GM12878 (cell line): ENCODE results near the gene TMEM254.

Experiments
- NR2C2 ChIP-seq: IDR thresholded peaks from 2 replicates; pipeline ENCODE4 v1.6.1; 2011; ENCODE audit warnings: borderline replicate concordance, low read depth; ENCODE audit not compliant: control insufficient read depth, insufficient read length
- RAD21 ChIP-seq: IDR thresholded peaks from 2 replicates; pipeline ENCODE4 v1.6.1; 2011; ENCODE audit warnings: mild to moderate bottlenecking, low read depth, low read length, moderate library complexity; ENCODE audit not compliant: insufficient read depth
- SMC3 ChIP-seq: IDR thresholded peaks from 2 replicates; pipeline ENCODE4 v1.6.1; 2011; ENCODE audit warnings: low read length, improper control_type of control experiment, borderline replicate concordance
- SPI1 ChIP-seq: IDR thresholded peaks from 2 replicates; pipeline ENCODE4 v1.6.1; 2011; ENCODE audit warnings: low read depth, mild to moderate bottlenecking, low read length, moderate library complexity, borderline replicate concordance; ENCODE audit not compliant: insufficient read depth
- ZNF274 ChIP-seq: IDR thresholded peaks from one replicate; pipeline ENCODE4 v1.8.0; 2011; ENCODE audit not compliant: insufficient read length, insufficient read depth
- ZNF384 ChIP-seq: IDR thresholded peaks from 2 replicates; pipeline ENCODE4 v1.6.1; 2012; ENCODE audit warnings: low read depth, mild to moderate bottlenecking, low read length, improper control_type of control experiment, borderline replicate concordance
- TF ChIP-seq, protein P1 (sequence below), 3 experiments: IDR thresholded peaks in 2 of 3; conservative IDR thresholded peaks in 1 of 3; 2 replicates each; pipeline ENCODE4 v1.5.1; 2011; ENCODE audit warnings: low read depth in 3 of 3, low read length in 3 of 3, mild to moderate bottlenecking in 3 of 3, control low read depth in 2 of 3, moderate library complexity in 2 of 3, inconsistent platforms in 1 of 3, mixed read lengths in 1 of 3; ENCODE audit not compliant: control insufficient read depth in 2 of 3, insufficient read depth in 1 of 3; ENCODE audit errors: extremely low read depth in 1 of 3

DNA sequence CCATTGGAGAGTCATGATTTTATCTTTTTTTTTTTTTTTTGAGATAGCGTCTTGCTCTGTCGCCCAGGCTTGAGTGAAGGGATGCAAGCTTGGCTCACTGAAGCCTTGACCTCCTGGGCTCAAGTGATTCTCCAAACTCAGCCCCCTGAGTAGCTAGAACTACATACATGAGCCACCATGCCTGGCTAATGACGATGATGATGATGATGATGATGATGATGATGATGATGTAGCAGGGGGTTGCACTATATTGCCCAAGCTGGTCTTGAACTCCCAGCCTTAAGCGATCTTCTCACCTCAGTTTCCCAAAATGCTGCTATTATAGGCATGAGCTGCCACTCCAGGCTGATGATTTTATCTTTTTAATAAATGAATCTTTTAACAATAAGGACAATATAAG is 40.2 kb downstream of the TMEM254 start:
- TF ChIP-seq ZNF384: no peak
- no peak for TF ChIP-seq RAD21
- TF ChIP-seq, protein P1, sequence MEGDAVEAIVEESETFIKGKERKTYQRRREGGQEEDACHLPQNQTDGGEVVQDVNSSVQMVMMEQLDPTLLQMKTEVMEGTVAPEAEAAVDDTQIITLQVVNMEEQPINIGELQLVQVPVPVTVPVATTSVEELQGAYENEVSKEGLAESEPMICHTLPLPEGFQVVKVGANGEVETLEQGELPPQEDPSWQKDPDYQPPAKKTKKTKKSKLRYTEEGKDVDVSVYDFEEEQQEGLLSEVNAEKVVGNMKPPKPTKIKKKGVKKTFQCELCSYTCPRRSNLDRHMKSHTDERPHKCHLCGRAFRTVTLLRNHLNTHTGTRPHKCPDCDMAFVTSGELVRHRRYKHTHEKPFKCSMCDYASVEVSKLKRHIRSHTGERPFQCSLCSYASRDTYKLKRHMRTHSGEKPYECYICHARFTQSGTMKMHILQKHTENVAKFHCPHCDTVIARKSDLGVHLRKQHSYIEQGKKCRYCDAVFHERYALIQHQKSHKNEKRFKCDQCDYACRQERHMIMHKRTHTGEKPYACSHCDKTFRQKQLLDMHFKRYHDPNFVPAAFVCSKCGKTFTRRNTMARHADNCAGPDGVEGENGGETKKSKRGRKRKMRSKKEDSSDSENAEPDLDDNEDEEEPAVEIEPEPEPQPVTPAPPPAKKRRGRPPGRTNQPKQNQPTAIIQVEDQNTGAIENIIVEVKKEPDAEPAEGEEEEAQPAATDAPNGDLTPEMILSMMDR (IDR thresholded peaks at IDR 0.05 in 2 of 3, conservative IDR thresholded peaks at IDR 0.05 in 1 of 3; ENCODE audit: control insufficient read depth in 2 of 3, extremely low read depth in 1 of 3, insufficient read depth in 1 of 3, low read depth in 3 of 3, low read length in 3 of 3): no peak
- TF ChIP-seq SPI1: no peak
- no peak for TF ChIP-seq NR2C2
- TF ChIP-seq SMC3: no peak
- no peak for TF ChIP-seq ZNF274
